SKM-1 treated with dmso at 0.1 percent for 144 hours (cell line): ENCODE results near the gene MRPL42.
"Not testable (repeated sequence)": the region's sequence is repeated elsewhere in the genome, so short reads cannot be mapped to it uniquely, and the experiment has no call there.

Source experiments
- DNase-seq: peaks from one replicate; lab custom pipeline; 2025; ENCODE audit not compliant: unreplicated experiment; lab: John Stamatoyannopoulos, UW

Gene MRPL42

DNA sequence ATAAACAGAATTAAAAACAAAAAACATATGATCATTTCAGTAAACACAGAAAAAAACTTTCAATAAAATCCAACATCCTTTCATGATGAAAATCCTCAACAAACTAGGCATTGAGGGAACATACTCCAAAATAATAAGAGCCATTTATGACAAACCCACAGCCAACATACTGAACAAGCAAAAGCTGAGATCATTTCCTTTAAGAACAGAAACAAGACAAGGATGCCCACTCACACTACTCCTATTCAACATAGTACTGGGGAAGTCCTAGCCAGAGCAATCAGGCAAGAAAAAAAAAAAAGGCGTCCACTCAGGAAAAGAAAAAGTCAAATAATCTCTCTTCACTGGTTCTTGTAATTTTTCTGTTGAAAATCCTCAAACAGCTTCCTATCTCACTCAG lies 30.1 kb downstream of the MRPL42 start:
- DNase-seq = no peak

GRCh38 chr12:93498813-93499212 lies 31.5 kb downstream of the MRPL42 start:
- DNase-seq = not testable (repeated sequence)

- no peak for DNase-seq
These were observed 32.9 kb downstream of the MRPL42 start for GRCh38 chr12:93500201-93500600.

GRCh38 chr12:93500667-93501066 lies 33.4 kb downstream of the MRPL42 start:
- DNase-seq = no peak

DNA sequence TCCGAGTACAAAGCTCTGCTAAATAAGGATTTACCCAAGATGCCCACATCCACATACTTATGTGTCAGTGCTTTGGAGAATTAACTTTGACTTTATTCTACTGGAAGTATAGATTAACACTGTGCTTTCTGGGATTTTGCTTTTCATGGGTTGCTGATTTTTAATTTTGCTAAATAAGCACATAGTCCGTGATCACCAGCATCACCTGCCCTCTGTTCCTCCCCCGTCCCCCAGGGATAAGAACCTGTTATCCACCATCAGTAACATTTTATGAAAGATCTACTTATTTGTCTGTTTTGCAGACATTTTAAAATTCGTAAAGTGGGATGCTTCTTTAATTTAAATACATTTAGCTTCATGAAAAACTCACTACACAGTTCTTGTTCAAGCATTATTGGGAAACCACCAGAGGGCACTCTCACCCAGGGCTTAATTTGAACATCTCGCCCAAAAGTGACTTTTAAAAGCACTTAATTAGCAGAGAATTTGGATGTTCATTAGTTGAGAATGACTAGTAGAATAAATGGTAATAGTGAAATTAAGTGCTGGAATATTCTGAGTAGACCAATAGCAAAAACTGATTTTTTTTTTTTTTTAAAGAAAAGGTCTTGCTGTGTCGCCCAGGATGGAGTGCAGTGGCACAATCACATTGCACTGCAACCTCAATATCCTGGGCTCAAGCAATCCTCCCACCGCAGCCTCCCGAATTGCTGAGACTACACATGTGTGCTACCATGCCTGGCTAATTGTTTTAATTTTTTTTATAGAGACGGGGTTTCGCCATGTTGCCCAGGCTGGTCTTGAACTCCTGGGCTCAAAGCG lies 35.7 kb downstream of the MRPL42 start:
- no peak for DNase-seq

DNA sequence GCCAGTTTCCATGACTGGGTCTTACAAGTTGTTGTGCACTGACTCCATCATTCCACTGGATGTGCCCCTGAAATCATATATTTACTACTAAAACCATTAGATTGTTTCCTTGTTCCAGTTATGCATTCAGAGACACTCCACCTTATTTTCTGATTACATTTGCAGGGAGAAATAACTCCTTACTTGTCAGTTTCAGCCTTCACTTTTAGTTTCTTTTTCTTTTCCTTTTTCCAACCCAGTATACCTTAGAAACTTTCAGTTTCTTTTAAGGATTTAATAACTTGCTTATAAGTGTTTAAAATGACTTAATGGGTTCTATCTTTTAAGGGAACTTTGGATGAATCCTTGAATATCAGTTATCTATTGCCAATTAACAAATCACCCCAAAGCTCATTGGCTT lies 39.9 kb downstream of the MRPL42 start:
- no peak for DNase-seq

DNA sequence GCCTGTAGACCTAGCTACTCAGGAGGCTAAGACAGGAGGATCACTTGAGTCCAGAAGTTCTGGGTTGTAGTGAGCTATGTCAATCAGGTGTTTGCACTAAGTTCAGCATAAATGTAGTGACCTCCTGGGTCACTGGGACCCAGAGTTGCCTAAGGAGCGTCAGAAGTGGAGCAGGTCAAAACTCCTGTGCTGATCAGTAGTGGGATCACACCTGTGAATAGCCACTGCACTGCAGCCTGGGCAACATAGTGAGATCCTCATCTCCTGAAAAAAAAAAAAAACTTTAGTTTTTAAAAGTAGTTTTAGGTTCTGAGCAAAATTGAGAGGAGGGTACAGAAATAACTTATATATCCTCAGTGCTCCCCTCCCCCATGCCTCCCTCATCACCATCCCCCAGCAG lies 42.2 kb downstream of the MRPL42 start:
- DNase-seq = no peak

DNA sequence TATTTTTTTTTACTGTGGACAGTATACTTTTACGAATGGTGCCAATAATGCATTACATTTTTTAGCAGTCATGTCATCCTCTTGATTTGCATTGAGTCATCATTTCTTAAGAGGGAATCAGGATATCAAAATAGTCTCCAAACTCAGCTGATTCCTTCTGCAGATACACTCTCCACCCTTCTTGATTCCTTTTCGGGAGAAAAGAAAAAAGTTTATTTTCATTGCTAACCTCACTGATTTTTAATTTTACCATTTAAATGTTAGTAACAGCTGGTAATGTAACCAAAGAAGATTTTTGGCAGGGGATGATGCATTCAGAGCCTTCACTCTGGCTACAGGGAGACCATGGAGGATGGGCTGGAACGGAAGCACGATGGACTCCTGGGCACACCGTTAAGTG lies 47.5 kb downstream of the MRPL42 start:
- no peak for DNase-seq

- no peak for DNase-seq
These were observed 51.4 kb downstream of the MRPL42 start for GRCh38 chr12:93518725-93519124.

DNA sequence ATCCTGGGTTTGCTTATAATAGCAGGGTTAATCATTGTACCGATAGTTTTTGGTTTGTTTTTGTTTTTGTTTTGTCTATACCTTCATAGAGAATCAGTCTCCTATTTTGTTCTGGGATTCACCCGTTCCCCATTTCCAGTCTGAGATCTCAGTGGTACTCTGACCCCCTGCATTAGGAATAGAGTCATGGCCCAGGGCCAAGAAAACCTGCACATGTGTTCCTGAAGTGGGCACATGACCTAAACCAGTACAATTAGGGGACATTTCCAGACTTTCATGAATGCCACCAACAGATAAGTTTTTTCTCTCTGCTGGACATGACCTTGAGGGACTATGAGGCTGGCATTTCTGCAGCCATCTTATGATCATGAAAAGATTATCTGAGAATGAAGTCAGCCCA lies 52.5 kb downstream of the MRPL42 start:
- DNase-seq = no peak

DNA sequence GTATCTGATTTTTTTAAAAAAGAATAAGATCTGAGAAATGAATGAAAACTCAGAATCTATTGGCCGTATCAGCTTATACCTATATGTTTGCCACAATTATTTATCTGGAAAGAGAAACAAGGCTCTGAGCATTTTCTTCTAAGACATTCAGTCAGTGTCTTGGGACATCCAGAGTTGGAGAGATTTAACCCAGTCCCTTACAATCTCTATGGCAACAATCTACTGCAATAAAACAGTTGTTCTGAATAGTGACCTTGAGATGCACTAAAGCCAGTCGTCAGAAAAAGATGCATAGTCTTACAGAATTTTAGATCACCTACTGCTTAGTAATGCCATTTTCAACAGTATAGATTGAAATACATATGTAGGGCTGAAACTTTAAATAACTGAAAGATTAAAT lies 53.1 kb downstream of the MRPL42 start:
- DNase-seq = no peak

DNA sequence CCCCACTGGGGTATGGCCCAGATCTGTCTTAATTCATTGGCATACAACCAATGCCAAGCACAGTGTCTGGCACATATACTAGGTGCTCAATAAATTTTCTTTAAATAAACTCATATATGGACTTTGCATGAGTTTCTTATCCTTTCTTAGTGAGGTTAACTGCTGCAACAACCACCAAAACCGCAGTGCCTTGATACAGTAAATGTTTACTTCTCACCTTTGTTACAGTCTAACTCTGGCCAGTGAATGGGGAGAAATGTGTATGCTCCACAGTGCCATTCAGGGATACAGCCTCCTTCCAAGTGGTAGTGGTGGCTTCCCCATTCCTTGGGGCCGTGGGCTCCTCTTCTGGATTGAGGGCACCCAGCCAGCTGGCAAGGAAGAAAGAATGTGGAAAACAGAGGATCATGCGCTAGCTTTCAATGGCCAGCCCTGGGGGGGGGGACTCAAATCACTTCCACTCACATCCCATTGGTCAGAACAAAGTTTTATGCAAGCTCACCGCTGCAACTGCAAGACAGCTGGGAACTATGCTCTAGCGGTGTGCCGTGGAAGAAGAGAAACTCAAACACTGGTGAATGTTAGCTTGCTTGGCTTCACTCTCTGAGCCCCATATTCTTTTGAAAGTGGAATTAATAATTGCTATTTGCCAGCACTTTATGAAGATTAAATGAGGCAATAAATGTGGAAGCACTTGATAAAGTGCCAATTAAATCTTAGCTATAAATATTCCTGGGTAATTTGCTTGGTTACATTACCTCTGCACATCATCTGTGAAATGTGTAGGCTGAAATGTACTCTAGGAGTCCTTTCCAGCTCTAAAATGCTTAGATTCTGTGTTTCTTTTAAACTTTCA lies 54.1 kb downstream of the MRPL42 start:
- DNase-seq = no peak

DNA sequence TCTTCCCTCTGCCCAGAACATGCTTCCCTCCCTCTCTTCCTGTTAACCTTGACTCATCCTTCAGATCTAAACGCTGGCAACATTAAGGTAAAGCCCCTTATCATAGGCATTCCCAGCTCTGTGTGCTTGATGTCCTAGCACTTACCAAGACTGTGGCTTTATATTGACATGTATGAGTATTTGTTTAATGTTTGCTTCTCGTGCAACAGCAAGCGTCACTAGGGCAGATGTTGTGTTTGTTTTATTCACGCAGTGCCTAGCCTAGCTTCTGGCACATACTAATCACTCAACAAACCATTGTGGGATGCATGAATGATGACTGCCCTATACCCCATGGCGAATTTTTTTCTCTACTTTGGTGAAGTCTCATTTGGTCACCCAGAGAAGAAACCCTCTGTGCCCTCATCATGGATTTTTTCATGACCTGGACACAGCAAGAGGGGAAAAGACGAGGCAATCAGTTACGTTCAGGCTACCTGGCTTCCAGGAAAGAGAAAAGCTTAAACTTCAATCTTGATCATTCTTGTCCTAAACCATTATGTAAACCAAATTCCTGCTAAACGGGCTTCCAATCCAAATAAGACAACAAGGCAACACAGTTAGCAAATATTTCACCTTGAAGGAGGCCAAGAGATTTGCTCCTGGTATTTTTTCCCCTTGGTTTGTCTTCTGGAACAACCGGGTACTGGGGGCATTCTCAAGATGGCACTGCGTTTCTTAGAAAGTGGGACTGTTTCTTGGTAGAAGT lies 57.2 kb downstream of the MRPL42 start:
- DNase-seq = no peak

DNA sequence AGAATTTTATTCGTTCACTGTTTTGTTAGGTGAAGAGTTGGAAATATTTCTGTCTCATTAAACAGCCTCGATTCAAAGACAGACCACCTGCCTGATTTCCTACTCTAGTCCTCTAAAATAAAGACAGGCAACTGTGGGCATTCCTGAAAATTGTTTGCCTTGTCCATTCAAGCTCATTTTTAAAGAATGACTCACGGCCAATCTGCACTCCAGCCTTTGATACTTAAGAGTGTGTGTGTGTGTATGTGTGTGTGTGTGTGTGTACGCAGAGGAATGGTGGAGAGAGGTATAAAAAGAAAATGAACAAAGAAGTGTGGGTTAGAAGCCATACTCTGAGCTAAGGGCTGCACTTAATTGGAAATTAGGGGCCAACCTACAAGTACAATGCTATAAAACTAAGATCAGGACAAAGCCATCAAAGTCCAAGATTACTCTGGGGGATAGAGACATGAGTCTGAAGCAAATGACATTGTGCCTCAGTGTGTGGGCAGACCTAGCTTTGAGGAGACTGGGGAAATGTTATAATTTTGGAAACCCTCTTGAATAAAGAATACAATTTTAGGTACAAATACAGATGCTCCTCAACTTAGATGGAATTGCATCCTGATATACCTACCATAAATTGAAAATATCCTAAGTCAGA lies 59.6 kb downstream of the MRPL42 start:
- no peak for DNase-seq

GRCh38 chr12:93530358-93530757 lies 63.0 kb downstream of the MRPL42 start:
- DNase-seq = no peak

DNA sequence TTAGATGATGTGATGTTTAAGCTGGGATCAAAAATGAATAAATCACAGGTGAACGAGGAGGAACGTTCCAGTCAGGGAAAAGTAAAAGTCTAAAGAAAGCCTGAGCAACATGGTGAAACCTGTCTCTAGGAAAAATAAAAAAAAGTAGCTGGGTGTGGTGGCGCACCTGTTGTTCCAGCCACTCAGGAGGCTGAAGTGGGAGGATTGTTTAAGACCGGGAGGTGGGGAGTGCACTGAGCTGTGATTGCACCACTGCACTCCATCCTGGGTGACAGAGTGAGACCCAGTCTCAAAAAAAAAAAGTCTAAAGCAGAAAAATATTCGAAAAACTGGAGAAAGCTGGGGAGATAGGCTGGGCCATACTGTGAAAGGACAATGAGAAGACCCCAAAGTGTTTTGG lies 66.0 kb downstream of the MRPL42 start:
- DNase-seq = no peak

DNA sequence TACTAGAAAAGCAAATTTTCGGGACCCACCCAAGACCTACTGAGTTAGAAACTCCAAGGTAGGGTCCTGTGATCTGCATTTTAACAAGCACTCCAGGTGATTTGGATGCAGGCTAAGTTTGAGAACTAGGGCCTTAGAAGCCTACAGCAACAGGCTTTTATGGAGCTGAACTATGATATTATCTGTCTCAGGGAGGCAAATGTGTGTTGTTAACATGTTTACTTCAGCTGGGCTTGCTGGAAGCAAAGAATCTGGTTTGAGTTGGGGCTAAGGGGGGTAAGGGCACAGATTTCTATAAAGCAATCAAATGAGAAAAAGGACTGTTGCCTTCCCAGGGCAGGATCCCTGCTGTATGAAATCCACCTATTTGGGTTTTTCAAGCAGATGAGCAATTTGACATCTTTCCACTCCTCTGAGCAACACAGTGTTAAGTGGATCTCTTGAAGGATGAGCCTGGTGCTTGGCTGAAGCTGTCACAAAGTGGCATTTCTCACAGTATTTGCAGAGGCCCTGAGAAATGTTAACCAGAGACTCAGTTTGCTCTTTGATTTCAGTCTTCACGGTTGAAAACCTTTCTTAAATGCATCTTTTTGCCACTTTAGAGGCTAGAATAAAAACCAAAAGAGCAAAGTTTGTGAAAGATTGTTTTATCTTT lies 68.9 kb downstream of the MRPL42 start:
- no peak for DNase-seq

DNA sequence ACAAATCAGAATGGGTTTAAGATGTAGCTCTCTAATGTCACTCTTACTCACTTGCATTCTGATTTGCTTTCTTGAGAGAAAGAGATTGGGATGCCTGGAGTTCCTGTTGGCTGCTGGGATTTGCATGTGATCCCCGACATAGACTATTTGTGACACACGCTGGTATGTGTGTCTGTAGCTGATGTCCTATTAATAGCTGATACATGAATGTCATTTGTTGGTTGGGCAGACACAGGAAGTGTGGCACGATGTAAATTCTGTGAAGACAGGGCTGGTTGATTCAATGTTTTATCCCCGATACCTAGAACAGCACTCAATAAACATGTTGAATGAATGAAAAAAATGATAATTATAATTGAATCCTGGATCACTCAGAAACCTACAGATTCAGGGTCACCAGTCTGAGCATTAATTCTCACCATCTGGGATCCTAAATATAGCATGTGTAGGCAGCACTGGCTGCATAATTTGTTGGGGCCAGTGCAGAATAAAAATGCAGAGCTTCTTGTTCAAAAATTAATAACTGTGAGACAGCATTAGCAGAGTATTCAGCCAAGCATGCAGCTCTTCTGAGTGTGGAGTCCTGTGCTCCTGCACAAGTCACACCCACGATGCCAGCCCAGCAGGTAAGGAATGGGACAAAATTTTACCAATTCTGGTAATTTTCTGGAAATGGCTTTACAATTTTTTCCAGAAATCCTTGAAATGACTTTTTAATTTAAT lies 69.6 kb downstream of the MRPL42 start:
- no peak for DNase-seq

DNA sequence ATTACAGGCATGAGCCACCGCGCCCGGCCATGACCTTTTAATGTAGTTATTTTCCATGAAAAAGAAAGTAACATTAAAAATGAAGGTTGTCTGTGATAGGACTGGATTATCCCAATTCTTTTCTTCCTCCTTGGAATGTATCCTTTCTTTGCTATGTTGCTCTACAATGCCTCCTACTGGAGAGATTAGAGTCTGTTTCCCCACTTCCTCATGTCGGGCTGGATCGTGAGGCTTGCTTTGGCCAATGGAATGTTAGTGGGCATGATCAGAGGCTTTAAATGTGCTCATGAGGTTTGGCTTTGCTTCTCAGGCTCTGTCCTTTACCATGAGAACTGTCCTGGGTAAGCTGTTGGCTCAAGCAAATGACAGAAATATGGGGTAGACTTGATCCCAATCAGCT lies 70.5 kb downstream of the MRPL42 start:
- DNase-seq = no peak

- DNase-seq = no peak
These were observed 72.5 kb downstream of the MRPL42 start for GRCh38 chr12:93539821-93540220.
